ENCODE data around the gene PTPN1.
"Not testable (repeated sequence)": the region's sequence is repeated elsewhere in the genome, so short reads cannot be mapped to it uniquely, and the experiment has no call there.

PTPN1 gene

DNA sequence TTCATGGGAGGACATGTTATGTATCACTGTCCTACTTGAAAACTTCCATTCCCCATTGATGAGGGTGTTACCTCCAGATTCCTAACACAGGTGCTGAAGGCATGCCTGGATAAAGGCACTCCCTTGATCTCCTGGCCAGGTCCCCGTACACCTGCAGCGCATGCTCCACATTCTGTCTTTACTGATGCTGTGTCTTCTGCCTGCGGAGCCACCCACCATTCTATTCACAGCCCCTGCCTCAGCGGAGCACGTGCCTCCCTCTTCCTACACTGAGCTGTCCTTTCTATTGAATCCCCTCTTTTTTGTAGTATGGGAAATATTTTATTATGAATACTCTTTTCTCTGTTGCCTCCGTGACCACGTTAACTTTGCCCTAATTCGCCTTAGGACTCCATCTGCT lies 25.0 kb downstream of the PTPN1 start:
- DNase-seq, result no peak

DNA sequence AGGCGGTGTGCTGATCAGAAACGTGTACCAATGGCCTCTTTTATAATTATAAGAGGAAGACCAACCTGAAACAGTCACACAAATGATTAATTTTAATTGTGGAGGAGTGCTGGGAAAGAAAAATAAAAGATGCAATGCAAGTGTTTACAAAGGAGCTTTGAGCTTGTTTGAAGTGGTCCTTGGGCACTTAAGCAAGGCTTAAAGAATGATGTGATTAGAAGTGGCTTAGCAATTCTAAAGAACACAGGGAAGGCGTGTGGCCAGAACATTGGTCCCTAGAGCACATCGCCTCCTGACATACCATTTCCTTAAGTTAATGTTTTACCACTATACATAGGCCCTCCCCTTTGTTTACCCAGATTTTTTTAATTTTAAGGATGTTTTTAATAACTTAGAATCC lies 26.1 kb downstream of the PTPN1 start:
- no peak for DNase-seq

DNA sequence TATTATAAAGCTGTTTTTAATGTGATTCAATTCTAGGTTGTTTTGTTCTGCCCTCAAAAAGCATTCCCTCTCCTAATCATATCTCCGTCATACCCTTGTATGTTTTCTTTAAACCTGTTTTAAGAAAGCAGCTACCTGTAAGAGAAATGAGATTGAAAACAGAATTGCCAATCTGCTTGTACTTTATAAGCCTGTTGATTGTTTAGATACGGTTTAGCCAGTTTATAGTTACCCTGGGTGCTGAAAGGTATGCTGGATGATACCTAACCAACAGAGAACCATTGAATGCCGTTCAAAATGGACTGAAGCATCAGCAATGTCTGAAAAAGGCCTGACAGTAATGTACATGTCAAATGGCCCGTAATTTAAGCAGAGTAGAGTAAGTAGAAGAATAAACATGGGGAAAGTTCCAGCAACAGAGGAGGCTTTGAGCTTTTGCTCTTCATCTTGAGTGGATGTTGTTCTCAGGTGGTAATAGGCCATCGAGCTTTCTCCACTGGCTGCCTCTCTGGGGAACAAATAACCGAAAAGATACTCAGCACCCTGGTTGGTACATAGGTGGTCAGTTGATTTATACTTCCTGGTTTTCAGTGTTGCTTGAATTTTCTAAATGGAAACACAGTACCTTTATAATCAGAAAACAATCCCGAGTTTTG lies 27.5 kb downstream of the PTPN1 start:
- DNase-seq, result no peak

DNA sequence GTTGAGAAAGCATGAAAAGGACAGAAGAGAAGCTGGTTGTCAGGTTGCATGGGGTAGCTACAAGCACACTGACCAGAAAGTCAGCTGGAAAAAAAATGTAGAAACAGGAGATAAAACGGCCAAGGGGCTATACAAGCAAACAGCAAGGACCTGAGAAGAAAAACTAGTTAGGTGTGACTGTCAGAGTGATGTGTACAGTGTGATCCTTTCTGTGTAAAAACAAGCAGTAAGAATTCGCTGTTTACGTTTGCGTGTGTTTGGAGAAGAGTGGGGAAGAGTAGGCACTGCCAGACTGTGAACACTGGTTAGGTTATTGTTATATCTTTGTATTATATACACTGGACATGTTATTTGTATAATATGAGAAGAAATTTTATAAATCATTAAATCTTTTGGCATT lies 28.1 kb downstream of the PTPN1 start:
- no peak for DNase-seq

DNA sequence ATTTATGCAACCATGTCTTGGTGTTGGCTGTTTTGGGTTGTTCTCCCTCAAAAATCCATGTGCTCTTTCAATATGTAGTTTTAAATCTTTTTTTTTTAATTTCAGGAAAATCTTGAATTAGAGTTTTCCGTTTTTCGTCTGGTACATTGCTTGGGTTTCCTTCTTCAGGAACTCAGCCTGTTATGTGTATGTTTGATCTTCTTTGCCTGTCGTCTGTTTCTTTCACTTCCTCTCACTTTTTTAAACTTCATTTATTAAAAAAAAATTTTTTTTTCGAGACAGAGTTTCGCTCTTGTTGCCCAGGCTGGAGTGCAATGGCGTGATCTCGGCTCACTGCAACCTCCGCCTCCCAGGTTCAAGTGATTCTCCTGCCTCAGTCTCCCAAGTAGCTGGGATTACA lies 29.6 kb downstream of the PTPN1 start:
- not testable (repeated sequence) for DNase-seq

DNA sequence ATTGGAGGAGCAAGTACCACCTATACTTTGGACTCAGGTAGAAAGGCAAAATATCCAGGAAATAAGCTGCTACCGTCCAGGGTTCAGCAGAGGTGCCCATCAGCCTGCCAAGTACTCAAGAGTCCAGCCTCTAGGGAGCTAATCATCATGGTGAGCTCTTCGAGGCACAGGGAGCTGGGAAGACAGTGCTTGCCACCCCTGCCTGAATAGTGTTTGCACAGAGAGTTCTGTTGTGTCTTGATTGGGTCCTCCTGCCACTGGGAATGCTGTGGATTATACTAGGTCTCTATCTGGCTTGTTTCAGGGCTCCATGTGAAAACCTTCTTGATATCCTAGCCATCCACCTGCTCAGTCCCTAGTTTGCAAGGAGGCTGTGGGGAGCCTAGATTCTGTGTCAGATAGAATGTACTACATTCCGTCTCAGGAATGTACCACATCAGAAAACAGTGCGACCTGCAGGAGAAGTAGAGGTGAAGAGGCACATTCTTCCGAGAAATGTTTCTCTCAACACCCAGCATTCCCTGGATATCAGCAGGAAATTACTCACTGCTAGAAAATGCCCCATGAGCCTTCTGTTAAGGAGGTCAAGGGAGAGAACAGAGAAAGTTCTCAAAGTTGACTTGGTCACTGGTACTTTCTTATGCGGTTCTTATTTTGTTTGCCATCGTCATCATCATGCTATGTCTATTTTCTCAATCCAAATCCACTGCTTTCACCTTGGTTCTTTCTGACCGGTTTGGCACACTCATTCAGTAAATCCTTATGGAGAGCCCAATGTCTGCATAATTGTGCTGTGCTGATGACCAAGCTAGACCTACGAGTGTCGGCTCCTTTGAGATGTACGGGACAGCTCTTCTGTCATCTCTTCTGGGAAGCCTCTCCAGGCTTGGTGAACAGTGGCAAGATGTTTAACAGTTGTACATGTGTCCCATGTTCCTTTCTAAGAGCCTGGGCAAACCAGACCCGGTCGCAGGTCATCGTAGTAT lies 30.7 kb downstream of the PTPN1 start:
- no peak for DNase-seq

DNA sequence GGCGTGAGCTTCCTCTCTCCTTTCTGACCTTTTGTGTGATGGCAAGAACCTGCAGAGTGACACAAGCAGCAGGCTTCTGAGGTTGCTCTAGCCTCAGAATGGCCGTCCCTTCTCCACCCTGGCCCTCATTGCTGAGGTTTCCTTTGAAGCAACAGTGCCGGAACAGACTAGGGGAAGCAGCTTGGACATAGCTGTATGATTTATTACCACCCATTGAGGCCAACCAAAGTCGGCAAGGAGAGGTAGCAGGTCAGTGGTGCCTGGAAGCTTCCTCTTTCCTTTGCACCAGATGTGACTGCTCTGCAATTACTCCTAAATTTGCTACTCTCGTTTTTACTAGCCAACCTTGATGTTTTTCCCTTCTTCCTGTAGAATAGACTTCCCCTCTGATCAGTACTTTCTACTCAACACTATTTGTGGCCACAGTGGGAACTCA lies 31.4 kb downstream of the PTPN1 start:
- no peak for DNase-seq

DNA sequence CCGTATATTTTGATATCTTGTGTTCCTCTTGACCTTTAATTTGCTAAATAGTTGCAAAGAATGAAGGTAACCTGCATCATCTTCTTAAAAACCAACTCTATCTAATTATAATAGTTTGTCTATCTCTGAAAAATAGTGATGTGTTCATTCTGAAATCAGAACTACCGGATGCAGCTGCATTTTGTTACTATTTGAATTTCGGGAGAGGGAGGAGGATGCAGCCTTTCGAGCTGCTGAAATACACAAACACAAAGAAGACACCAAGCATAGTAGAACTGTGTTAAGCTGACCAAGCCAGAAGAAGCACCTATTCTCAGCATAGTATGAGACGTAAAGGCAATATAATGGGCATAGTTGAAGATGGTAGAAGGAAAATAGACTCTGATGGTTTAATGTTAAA lies 33.1 kb downstream of the PTPN1 start:
- no peak for DNase-seq

DNA sequence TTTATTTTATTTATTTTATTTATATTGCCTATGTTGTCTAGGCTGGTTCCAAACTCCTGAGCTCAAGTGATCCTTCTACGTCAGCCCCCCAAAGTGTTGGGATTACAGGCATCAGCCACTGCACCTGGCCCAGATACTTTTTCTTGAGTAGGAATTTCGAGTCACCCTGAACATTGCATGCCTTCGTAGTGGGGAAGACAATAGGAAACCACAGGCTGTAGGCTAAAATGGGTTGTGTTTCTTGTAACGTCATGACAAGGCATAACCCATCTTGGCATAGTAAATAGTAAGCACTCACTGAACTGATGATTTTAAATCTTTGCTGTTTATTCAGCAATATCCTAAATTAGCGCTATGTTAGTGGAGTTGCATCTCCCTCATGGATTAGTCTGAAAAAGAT lies 34.9 kb downstream of the PTPN1 start:
- no peak for DNase-seq

DNA sequence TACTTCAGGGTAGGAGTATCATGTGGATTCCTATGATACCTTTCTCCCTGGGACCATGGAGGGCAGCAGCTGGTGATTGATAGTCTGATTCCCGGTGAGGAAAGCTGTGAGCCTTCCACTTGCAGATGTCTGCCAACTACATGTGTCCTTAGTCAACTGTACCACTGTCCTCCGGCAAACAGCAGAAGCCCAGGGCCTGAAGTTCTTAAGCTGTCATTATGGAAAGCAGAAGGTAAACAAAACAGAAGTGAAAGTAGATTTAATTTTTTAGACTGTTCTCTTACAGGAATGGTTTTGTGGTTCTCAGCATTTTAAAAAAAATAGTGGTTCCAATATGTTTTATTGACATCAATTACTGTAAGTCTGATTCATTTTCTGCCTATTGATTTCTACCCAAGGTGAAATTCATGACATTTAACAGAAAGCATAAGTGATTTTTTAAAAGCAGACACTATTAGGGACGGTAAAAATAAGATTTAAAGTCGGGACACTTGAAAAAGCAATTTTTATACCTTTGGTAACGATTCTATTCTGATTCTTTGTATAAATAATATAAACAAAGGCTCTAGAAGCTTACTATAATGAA lies 36.6 kb downstream of the PTPN1 start:
- DNase-seq, result peak; percentile 28

DNA sequence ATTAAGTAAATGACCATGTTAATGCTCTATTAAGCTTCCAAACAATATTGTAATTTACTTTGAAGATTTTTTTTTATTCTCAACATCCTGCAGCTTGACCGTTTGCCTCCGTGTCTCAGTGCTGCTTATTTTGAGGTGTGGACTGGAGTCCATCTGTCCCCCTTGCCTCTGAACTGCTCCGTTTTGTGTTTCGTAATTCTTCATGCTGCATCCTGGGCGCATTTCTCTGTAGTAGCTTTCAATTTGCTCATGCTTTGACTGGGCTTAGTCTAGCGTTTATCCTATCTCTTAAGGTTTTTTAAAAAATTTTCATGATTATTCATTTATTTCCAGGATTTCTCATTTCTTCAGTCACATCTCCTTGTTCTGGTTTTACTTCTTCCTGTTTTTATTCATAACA lies 37.8 kb downstream of the PTPN1 start:
- DNase-seq, result no peak

DNA sequence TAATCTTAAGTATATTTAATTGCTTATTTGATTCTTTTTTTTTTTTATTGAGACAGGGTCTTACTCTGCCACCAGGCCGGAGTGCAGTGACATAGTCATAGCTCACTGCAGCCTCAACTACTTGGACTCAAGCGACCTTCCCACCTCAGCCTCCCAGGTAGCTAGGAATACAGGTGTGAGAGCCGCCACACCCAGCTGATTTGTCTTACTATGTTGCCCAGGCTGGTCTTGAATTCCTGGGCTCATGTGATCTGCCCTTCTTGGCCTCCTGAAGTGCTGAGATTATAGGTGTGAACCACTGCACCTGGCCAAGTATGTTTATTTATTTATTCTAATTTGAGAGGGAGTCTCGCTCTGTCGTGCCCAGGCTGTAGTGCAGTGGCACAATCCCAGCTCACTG lies 38.2 kb downstream of the PTPN1 start:
- no peak for DNase-seq

DNA sequence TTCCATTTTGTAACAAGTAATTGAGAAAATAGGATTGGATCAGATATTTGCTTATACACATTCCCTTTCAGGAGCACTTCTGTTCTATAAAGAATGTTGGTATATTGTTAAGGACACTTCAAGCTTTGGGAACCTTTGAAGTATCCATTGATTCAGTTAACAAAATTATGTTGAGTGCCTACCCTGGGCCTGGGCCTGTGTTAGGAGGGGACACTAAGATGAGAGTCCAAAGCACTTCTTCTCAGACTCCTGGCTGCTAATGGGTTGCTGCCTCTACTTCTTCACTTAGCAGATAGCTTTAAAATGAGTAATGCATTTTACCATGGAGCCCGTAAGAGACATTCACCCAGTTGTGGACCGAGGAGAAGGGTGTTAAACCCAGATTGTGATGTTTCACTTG lies 40.3 kb downstream of the PTPN1 start:
- no peak for DNase-seq

DNA sequence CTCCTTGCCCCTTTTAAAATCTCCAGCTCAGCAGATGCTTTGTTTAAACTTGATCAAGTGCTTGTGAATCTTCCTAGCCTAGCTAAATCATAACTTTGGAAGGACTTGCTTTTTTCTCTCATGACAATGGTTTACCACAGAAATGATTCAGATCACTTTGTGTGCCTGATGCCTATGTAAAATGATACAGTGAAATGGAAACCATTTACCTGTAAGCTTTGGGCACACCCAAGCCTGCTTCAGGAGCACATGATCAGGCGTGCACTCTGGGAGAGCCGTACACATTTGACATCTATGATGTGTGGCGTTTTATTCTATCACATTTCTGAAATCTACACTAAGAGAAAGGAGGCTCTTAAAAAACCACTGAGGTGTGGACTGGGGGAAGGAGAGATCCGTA lies 41.1 kb downstream of the PTPN1 start:
- DNase-seq, result no peak

DNA sequence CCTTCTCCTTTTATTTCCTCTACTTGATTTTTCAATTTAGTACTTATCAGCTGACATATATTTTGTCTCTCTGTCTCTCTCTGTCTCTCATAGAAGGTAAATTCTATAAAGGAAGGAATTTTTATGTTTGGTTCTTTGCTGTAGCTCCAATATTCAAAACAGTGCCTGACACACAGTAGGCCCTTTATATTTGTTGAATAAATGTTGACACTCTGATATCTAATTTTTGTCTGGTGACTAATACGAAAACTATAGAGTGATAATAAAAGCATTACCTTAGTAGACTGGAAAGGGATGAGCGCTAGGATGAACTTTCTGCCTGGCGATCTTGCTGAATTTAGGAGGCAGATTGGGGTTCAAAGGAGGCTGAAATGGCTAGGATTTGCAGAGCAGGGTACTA lies 42.8 kb downstream of the PTPN1 start:
- no peak for DNase-seq

DNA sequence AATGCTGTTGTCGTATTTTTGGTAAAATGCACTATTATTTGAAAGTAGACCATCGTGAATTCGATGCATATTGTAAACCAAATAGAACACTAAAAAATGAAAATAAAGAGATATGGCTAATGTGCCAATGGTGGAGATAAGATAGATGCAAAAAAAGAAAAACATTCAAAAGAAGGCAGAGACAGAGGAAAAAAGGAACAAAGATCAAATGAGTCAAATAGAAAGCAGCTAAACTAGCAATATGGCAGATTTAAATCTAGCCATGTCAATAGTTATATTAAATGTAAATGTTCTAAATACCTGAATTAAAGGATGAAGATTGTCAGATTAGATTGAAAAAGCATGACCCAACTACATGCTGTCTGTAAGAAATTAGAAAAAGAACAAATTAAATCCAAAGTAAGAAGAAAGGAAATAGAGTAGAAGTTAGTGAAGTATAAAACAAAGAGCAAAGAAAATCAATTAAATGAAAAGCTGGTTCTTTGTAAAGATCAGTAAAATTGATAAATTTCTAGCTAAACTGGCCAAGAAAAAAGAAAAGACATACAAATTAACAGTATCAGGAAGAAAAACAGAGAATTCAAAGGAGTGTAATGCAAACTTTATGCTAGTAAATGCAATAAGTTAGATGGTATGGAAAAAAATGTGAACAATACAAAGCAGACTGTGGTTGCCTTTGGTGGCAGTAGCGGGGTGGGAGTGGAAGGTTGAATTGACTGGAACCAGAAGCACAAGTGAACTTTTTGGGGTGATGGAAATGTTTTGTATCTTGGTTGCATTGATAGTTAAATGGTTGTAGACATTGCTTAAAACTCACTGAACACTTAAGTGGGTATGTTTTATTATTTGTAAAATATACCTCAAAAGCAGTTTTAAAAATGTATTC lies 44.8 kb downstream of the PTPN1 start:
- no peak for DNase-seq

DNA sequence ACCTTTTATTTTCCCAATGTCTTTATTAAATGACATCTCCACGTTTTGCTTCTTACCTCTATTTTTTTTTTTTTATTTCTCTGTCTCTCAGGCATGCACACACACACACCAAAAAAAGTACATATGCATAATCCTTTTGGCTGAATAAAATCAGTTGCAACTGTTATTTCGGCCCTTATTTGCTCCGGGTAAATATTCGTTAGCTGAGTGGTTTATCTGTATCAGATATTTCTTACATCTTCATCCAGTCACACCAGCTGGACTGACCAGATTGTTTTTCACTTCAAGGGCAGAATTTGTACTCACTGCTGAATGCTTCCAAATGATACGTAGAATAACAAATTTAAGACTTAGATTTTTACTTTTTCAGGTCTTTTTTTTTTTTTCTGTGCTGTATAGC lies 45.5 kb downstream of the PTPN1 start:
- DNase-seq, result no peak

DNA sequence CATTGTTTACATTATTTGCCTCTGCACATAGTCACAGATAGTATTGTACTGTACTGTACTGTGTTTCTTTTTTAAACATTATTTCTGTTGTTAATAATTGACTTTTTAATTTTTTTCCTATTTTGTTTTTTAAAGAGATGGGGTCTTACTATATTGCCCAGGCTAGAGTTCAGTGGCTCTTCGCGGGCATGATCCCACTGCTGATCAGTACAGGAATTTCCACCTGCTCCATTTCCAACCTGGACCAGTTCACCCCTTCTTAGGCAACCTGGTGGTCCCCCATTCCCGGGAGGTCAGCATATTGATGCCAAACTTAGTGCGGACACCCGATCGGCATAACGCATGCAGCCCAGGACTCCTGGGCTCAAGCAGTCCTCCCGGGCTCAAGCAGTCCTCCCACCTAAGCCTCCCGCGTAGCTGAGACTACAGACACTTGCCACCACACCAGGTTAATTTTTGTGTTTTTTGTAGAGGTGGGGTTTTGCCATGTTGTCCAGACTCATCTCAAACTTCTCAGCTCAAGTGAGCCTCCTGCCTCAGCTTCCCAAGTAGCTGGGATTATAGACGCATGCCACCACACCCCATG lies 47.5 kb downstream of the PTPN1 start:
- DNase-seq, result no peak

DNA sequence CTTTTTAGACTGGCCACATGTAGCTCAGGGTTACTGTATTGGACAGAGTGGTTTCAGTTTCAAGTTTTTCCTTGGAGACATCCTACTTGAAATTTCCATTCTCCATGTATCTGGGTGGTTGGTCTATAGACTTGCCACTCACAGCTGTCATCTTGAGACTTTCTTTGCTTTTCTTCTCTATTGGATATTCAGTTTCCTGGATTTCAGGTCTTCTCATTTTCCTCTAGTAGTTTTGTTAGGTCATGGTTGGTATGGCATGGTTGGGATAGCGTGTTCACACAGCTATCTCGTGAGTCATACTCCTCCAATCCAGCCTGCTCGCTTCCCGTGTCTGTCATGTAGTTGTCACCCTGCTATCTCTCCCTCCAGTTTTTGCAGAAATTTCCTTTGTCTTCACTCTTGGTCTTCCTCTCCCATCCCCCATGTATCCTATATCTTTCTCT lies 48.3 kb downstream of the PTPN1 start:
- DNase-seq, result no peak

DNA sequence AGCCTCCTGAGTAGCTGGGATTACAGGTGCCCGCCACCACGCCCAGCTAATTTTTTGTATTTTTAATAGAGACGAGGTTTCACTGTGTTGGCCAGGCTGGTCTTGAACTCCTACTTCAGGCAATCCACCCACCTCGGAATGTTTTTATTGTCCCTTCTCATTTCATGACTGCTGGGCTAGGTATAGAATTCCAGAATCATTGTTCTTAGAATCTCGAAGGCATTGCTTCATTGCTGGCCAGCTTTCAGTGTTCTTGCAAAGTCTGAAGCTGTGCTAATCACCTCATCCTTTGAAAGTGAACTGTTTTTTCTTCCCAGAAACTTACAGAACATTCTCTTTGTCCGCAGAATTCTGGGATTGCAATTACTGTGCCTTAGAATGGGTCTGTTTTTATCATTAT lies 49.0 kb downstream of the PTPN1 start:
- DNase-seq, result no peak

DNA sequence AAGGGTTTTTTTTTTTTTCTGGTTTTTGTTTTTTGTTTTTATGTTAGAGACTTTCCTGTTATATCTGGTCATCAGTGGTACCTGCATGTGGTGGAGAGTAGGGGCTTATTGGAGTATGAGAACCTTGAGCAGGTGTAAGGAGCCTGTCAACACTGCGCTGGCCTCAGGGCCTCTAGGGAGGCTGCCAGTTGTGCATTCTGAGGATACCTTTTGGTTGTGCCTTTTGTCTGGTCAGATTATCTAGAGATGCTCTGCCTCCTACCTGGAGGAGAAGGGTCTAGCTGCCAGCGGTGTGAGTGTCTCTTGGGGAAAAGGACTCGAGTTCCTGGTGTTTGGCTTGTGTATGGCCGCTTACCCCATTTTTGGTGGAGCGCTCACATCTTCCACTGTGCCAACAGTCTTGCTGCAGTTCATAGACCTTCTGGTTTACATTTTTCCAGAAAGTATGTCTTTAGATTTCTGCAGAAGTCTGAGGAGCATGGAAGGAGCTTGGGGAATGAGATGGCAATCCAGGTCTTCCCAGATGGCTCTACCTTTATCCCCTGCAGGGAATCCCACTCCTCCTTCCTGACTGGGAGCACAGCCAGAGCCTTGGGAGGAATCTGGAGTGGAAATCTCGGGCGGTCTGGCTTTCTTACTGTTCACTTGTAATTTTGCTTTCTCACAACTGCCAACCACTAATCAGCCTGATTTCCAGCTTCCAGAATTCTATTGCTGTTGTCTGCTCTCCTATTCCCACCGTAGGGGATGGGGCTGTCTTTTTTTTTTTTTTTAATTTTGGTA lies 49.9 kb downstream of the PTPN1 start:
- no peak for DNase-seq

DNA sequence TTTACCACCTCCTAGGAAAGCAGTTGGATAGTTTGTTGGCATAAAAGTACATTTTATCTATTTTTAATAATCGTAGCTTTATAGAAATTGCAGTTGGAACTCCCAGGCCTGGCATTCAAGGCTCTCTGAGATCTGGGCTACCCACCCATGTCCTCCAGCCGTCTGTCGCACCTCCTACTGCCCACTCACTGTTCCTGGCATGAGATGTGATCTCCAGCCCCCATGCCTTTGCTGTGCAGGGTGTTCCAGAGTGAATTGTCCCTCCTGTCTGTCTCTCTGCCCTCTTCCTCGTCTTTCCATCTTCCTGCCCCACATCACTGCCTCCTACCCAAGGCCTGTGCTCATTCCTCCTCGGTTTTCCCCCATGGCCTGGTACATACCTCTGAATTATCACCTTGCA lies 50.7 kb downstream of the PTPN1 start:
- DNase-seq, result no peak
